T-helper 1 cell treated with Interleukin-12 subunit alpha and Interleukin-12 subunit beta and Interleukin-4 antibody, amounts not matched to agents 30 ng/mL and 1 ng/mL, for 36 hours (primary cell): ENCODE data around the gene LTB4R2. TPM values are rescaled to one million over a fixed set of nuclear protein-coding genes. Genes with fewer than 3 reads are reported as not detected.

Source experiments
- total RNA-seq: library from RNA; stranded (reverse); gene quantifications from 2 replicates; pipeline ENCODE4 v1.2.3, GENCODE V29; 2022

Gene LTB4R2
- total RNA-seq, 1 donor from 2014 or later, result 15.1 TPM

Other genes with a start within 250 kb of the LTB4R2 start
- not detected in 2 replicates for gene CPNE6, start 238.6 kb upstream of the LTB4R2 start, total RNA-seq
- gene PCK2, start 215.8 kb upstream of the LTB4R2 start, total RNA-seq, result 46.1 and 51.2 TPM in 2 replicates
- gene DCAF11, start 195.4 kb upstream of the LTB4R2 start, total RNA-seq, result 81.8 and 89.9 TPM in 2 replicates
- 2.4 and 2.5 TPM in 2 replicates for gene NRL, start 195.2 kb upstream of the LTB4R2 start, total RNA-seq
- 1.1 and 1.7 TPM in 2 replicates for gene FITM1, start 179.5 kb upstream of the LTB4R2 start, total RNA-seq
- gene PSME1, start 173.9 kb upstream of the LTB4R2 start, total RNA-seq, result 545 and 567 TPM in 2 replicates
- gene EMC9, start 168.5 kb upstream of the LTB4R2 start, total RNA-seq, result 17.9 and 18.2 TPM in 2 replicates
- gene PSME2, start 163.5 kb upstream of the LTB4R2 start, total RNA-seq, result 802 and 822 TPM in 2 replicates
- gene RNF31, start 162.6 kb upstream of the LTB4R2 start, total RNA-seq, result 145 and 153 TPM in 2 replicates
- gene IRF9, start 148.9 kb upstream of the LTB4R2 start, total RNA-seq, result 304 and 321 TPM in 2 replicates
- gene REC8, start 138.1 kb upstream of the LTB4R2 start, total RNA-seq, result 72.3 and 78.3 TPM in 2 replicates
- gene IPO4, start 121.3 kb upstream of the LTB4R2 start, total RNA-seq, result 48.1 and 50.6 TPM in 2 replicates
- gene TM9SF1, start 114.7 kb upstream of the LTB4R2 start, total RNA-seq, result 35.8 and 45.3 TPM in 2 replicates
- gene TSSK4, start 104.4 kb upstream of the LTB4R2 start, total RNA-seq, result 0.27 and 0.83 TPM in 2 replicates
- 96.5 and 104 TPM in 2 replicates for gene CHMP4A, start 96.7 kb upstream of the LTB4R2 start, total RNA-seq
- gene MDP1, start 94.1 kb upstream of the LTB4R2 start, total RNA-seq, result 11.8 and 14.5 TPM in 2 replicates
- 187 and 191 TPM in 2 replicates for gene NEDD8, start 77.8 kb upstream of the LTB4R2 start, total RNA-seq
- 58.0 and 71.9 TPM in 2 replicates for gene GMPR2, start 77.2 kb upstream of the LTB4R2 start, total RNA-seq
- 148 and 151 TPM in 2 replicates for gene TINF2, start 67.5 kb upstream of the LTB4R2 start, total RNA-seq
- 6.4 and 6.7 TPM in 2 replicates for gene TGM1, start 47.0 kb upstream of the LTB4R2 start, total RNA-seq
- 51.6 and 55.3 TPM in 2 replicates for gene RABGGTA, start 38.5 kb upstream of the LTB4R2 start, total RNA-seq
- 23.3 and 25.2 TPM in 2 replicates for gene DHRS1, start 10.4 kb upstream of the LTB4R2 start, total RNA-seq
- gene NOP9, start 10.3 kb upstream of the LTB4R2 start, total RNA-seq, result 40.1 and 42.6 TPM in 2 replicates
- 23.7 and 27.8 TPM in 2 replicates for gene CIDEB, start 2.2 kb upstream of the LTB4R2 start, total RNA-seq
- 21.6 and 24.2 TPM in 2 replicates for gene LTB4R, start 1.4 kb downstream of the LTB4R2 start, total RNA-seq
- gene ADCY4, start 24.9 kb downstream of the LTB4R2 start, total RNA-seq, result 4.3 and 5.3 TPM in 2 replicates
- 37.1 and 41.9 TPM in 2 replicates for gene RIPK3, start 29.9 kb downstream of the LTB4R2 start, total RNA-seq
- gene NFATC4, start 58.0 kb downstream of the LTB4R2 start, total RNA-seq, result 0.59 TPM in 1 of 2 replicates, not detected in the other
- 0.12 and 0.17 TPM in 2 replicates for gene NYNRIN, start 88.9 kb downstream of the LTB4R2 start, total RNA-seq
- gene CBLN3, start 119.5 kb downstream of the LTB4R2 start, total RNA-seq, result 17.7 and 18.5 TPM in 2 replicates
- gene KHNYN, start 119.8 kb downstream of the LTB4R2 start, total RNA-seq, result 97.9 and 101 TPM in 2 replicates
- 49.9 and 55.0 TPM in 2 replicates for gene SDR39U1, start 132.6 kb downstream of the LTB4R2 start, total RNA-seq
- not detected in 2 replicates for gene CMA1, start 198.1 kb downstream of the LTB4R2 start, total RNA-seq